ENCODE results near the gene JAKMIP1.
A peak's percentile ranks its signal among the peaks of the same experiment; 100 is the strongest.

The JAKMIP1 gene

DNA sequence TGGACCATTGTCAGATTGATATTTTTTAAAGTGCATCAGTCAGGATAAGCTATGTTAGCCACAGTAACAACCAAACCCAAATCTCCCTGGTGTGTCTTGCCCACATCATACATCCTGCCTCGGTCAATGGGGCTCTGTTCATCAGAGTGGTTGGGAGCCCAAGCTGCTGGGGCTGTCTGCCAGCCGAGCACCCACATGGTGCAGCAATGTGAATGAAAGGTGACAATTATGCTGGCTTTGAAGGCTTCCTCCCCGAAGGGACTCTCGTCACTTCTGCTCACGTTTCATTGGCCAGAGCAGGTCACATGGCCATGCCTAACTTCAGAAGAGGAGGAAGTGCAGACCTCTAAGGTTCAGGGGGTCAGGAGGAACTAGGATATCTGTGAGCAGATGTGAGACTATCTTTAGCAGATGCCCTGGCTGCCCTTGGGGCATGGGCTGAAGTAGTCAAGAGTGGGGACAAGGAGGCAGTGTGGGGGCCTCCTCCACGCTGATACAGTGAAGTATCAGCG, 1.3 kb upstream of the JAKMIP1 start:
- H3K36me3 ChIP-seq: no peaks in the 10 kb centered on the region
- H3K9me3 ChIP-seq (ENCODE audit: severe bottlenecking): no peaks in the 10 kb centered on the region
- peak overlapping the region; percentile 75 for H3K27ac ChIP-seq
- TF ChIP-seq CTCF (IDR thresholded peaks at IDR 0.05; ENCODE audit: low read depth, low read length): no peak
- no peaks in the 10 kb centered on the region for H3K27me3 ChIP-seq (ENCODE audit: insufficient read depth, low read depth, severe bottlenecking)
- DNase-seq: no peak
- no peak overlapping the region for H3K4me3 ChIP-seq (ENCODE audit: low read depth, low read length)

GRCh38 chr4:6200922-6201362, 593 bp upstream of the JAKMIP1 start:
- DNase-seq: no peak
- Histone ChIP-seq H3K36me3 (no peaks in the 10 kb centered on the region), H3K27me3 (ENCODE audit: insufficient read depth, low read depth, severe bottlenecking) (no peaks in the 10 kb centered on the region), H3K4me3 (ENCODE audit: low read depth, low read length) (peak overlapping the region; percentile 73), H3K27ac (peak overlapping the region; percentile 81), H3K9me3 (ENCODE audit: severe bottlenecking) (no peaks in the 10 kb centered on the region)
- no peak for TF ChIP-seq CTCF (IDR thresholded peaks at IDR 0.05; ENCODE audit: low read depth, low read length)

DNA sequence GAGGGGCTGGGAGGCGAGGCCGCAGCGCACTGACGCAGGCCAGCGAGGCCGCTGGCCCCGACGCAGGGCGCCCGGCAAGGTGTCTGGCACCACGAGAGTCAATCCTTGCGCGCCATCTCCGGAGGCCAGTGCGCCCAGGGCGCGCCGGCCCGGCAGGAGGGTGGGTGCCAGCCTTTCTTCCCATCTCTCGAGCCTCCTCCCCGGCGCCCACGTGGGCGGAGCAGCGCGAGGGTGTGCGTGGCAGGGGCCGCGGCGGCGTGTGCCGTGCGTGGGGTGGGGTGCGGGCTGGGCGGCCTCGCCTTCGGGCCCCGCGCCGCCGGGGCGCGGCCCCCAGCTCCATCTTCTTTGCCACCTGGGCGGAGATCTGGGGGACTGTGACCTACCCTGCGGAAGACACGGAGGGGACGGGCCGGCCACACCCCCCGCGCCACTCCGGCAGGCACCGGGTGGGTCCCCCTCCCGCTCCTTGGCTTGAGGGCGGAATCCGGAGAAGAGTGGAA, 877 bp downstream of the JAKMIP1 start:
- no peak for TF ChIP-seq CTCF (IDR thresholded peaks at IDR 0.05; ENCODE audit: low read depth, low read length)
- no peak for DNase-seq

GRCh38 chr4:6198768-6199421, 1.5 kb downstream of the JAKMIP1 start:
- no peak overlapping the region for H3K4me3 ChIP-seq (ENCODE audit: low read depth, low read length)
- TF ChIP-seq CTCF (IDR thresholded peaks at IDR 0.05; ENCODE audit: low read depth, low read length): 0 out of 2 replicates have a peak, but pooled peaks have one; percentile 22
- no peaks in the 10 kb centered on the region for H3K9me3 ChIP-seq (ENCODE audit: severe bottlenecking)
- no peak overlapping the region for H3K27ac ChIP-seq
- H3K36me3 ChIP-seq: no peaks in the 10 kb centered on the region
- peak; percentile 66 for DNase-seq
- no peaks in the 10 kb centered on the region for H3K27me3 ChIP-seq (ENCODE audit: insufficient read depth, low read depth, severe bottlenecking)

More for the DNA sequence above, 877 bp downstream of the JAKMIP1 start:
- no peaks in the 10 kb centered on the region for H3K36me3 ChIP-seq
- peak overlapping the region; percentile 60 for H3K4me3 ChIP-seq (ENCODE audit: low read depth, low read length)
- no peaks in the 10 kb centered on the region for H3K9me3 ChIP-seq (ENCODE audit: severe bottlenecking)
- H3K27me3 ChIP-seq (ENCODE audit: insufficient read depth, low read depth, severe bottlenecking): no peaks in the 10 kb centered on the region
- no peak overlapping the region for H3K27ac ChIP-seq

- no peaks in the 10 kb centered on the region for H3K9me3 ChIP-seq (ENCODE audit: severe bottlenecking)
- H3K36me3 ChIP-seq: no peaks in the 10 kb centered on the region
- no peaks in the 10 kb centered on the region for H3K27me3 ChIP-seq (ENCODE audit: insufficient read depth, low read depth, severe bottlenecking)
- H3K27ac ChIP-seq: no peak overlapping the region
- H3K4me3 ChIP-seq (ENCODE audit: low read depth, low read length): no peak overlapping the region
- no peak for DNase-seq
- no peak for TF ChIP-seq CTCF (IDR thresholded peaks at IDR 0.05; ENCODE audit: low read depth, low read length)
Measured at GRCh38 chr4:6198278-6198677, 2.1 kb downstream of the JAKMIP1 start.
